Measurements from ENCODE around the gene KIAA0232. TPM values are rescaled to one million over a fixed set of nuclear protein-coding genes. Genes with fewer than 3 reads are reported as not detected.

Gene KIAA0232
- total and polyA plus RNA-seq, 4 donors, result 8.9 to 34.4 (median 18.5) TPM

DNA sequence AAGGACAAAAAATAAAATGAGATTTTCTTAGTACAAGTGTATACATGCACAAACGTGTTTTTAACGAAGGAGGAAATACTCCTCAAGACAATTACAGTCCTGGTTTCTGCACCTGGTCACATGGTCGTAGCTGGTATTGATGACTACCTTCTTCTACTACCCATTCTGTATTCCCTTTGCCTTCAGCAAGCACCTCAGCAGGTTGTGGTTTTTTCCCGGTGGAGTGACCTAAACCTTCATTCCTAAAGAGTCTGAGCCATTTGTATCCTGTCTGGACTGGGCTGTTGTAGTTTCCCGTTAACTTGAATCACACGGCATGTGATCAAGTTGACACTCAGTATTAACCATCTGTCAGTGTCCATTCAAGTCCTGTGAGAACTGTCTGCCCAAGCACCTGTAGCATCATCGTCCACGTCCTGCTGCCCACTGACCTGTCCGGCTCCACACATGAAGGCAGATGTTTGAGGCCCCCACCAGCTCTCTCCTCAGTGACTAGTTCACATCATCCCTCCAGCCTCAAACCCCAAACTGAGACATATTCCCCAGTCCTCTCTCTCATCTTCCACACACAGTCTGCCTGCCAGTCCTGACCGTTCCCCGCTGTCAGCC is 96.0 kb downstream of the KIAA0232 start:
- peaks cover 0 to 4% (median 0%) of the 10 kb centered on the region in 4 donors for H3K4me1 ChIP-seq (ENCODE audit: control insufficient read depth in 4 of 4, insufficient read depth in 4 of 4, low read length in 3 of 4)
- H3K27ac ChIP-seq (ENCODE audit: low read depth in 1 of 2, low read length in 2 of 2), result no peak overlapping the region
- no peaks in the 10 kb centered on the region for H3K27me3 ChIP-seq (ENCODE audit: control insufficient read depth in 4 of 4, insufficient read depth in 4 of 4, low read length in 3 of 4)
- H3K9ac ChIP-seq (ENCODE audit: low read depth in 1 of 2, low read length in 2 of 2), result no peak overlapping the region
- H3K36me3 ChIP-seq (ENCODE audit: control insufficient read depth in 4 of 4, insufficient read depth in 3 of 4, low read depth in 1 of 4, low read length in 3 of 4), result peaks cover 9 to 76% (median 44%) of the 10 kb centered on the region in 4 donors
- no peak overlapping the region for H3K4me3 ChIP-seq (ENCODE audit: low read depth in 1 of 3, low read length in 3 of 3)
- TF ChIP-seq HNF4G (IDR thresholded peaks at IDR 0.05) (no peak), FOXA2 (IDR thresholded peaks at IDR 0.05) (no peak), RAD21 (IDR thresholded peaks at IDR 0.05) (no peak), TAF1 (conservative IDR thresholded peaks at IDR 0.05) (no peak), RXRA (IDR thresholded peaks at IDR 0.05) (no peak), YY1 (IDR thresholded peaks at IDR 0.05) (no peak), JUND (IDR thresholded peaks at IDR 0.05) (no peak), GABPA (IDR thresholded peaks at IDR 0.05 in 1 of 2, conservative IDR thresholded peaks at IDR 0.05 in 1 of 2) (no peak), EGR1 (IDR thresholded peaks at IDR 0.05; ENCODE audit: low read depth in 2 of 2) (no peak), SP1 (IDR thresholded peaks at IDR 0.05) (no peak)
- TF ChIP-seq, protein P1, sequence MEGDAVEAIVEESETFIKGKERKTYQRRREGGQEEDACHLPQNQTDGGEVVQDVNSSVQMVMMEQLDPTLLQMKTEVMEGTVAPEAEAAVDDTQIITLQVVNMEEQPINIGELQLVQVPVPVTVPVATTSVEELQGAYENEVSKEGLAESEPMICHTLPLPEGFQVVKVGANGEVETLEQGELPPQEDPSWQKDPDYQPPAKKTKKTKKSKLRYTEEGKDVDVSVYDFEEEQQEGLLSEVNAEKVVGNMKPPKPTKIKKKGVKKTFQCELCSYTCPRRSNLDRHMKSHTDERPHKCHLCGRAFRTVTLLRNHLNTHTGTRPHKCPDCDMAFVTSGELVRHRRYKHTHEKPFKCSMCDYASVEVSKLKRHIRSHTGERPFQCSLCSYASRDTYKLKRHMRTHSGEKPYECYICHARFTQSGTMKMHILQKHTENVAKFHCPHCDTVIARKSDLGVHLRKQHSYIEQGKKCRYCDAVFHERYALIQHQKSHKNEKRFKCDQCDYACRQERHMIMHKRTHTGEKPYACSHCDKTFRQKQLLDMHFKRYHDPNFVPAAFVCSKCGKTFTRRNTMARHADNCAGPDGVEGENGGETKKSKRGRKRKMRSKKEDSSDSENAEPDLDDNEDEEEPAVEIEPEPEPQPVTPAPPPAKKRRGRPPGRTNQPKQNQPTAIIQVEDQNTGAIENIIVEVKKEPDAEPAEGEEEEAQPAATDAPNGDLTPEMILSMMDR (IDR thresholded peaks at IDR 0.05; ENCODE audit: low read depth, low read length, missing input control), result no peak
- TF ChIP-seq, protein P2, sequence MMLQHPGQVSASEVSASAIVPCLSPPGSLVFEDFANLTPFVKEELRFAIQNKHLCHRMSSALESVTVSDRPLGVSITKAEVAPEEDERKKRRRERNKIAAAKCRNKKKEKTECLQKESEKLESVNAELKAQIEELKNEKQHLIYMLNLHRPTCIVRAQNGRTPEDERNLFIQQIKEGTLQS (IDR thresholded peaks at IDR 0.05), result no peak
- TF ChIP-seq, protein P3, sequence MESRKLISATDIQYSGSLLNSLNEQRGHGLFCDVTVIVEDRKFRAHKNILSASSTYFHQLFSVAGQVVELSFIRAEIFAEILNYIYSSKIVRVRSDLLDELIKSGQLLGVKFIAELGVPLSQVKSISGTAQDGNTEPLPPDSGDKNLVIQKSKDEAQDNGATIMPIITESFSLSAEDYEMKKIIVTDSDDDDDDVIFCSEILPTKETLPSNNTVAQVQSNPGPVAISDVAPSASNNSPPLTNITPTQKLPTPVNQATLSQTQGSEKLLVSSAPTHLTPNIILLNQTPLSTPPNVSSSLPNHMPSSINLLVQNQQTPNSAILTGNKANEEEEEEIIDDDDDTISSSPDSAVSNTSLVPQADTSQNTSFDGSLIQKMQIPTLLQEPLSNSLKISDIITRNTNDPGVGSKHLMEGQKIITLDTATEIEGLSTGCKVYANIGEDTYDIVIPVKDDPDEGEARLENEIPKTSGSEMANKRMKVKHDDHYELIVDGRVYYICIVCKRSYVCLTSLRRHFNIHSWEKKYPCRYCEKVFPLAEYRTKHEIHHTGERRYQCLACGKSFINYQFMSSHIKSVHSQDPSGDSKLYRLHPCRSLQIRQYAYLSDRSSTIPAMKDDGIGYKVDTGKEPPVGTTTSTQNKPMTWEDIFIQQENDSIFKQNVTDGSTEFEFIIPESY (IDR thresholded peaks at IDR 0.05), result no peak
- TF ChIP-seq, protein P4, sequence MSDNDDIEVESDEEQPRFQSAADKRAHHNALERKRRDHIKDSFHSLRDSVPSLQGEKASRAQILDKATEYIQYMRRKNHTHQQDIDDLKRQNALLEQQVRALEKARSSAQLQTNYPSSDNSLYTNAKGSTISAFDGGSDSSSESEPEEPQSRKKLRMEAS (IDR thresholded peaks at IDR 0.05), result no peak
- TF ChIP-seq, protein P5, sequence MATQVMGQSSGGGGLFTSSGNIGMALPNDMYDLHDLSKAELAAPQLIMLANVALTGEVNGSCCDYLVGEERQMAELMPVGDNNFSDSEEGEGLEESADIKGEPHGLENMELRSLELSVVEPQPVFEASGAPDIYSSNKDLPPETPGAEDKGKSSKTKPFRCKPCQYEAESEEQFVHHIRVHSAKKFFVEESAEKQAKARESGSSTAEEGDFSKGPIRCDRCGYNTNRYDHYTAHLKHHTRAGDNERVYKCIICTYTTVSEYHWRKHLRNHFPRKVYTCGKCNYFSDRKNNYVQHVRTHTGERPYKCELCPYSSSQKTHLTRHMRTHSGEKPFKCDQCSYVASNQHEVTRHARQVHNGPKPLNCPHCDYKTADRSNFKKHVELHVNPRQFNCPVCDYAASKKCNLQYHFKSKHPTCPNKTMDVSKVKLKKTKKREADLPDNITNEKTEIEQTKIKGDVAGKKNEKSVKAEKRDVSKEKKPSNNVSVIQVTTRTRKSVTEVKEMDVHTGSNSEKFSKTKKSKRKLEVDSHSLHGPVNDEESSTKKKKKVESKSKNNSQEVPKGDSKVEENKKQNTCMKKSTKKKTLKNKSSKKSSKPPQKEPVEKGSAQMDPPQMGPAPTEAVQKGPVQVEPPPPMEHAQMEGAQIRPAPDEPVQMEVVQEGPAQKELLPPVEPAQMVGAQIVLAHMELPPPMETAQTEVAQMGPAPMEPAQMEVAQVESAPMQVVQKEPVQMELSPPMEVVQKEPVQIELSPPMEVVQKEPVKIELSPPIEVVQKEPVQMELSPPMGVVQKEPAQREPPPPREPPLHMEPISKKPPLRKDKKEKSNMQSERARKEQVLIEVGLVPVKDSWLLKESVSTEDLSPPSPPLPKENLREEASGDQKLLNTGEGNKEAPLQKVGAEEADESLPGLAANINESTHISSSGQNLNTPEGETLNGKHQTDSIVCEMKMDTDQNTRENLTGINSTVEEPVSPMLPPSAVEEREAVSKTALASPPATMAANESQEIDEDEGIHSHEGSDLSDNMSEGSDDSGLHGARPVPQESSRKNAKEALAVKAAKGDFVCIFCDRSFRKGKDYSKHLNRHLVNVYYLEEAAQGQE (IDR thresholded peaks at IDR 0.05), result no peak
- no peak for DNase-seq (ENCODE audit: low spot score)
- 81% methylated on average over 11 of the region's 11 CpGs for WGBS
- H3K9me3 ChIP-seq (ENCODE audit: control insufficient read depth in 4 of 4, low read length in 3 of 4), result no peaks in the 10 kb centered on the region
